Measurements from ENCODE around the gene ZP3.
"Not testable (repeated sequence)": the region's sequence is repeated elsewhere in the genome, so short reads cannot be mapped to it uniquely, and the experiment has no call there.

- not testable (repeated sequence) for TF ChIP-seq CTCF (IDR thresholded peaks at IDR 0.05; ENCODE audit: low read depth, low read length, missing input control); YY1 (IDR thresholded peaks at IDR 0.05); RAD21 (IDR thresholded peaks at IDR 0.05); JUND (IDR thresholded peaks at IDR 0.05); MAX (IDR thresholded peaks at IDR 0.05); GABPA (IDR thresholded peaks at IDR 0.05 in 1 of 2, conservative IDR thresholded peaks at IDR 0.05 in 1 of 2); FOXA1 (IDR thresholded peaks at IDR 0.05); SP1 (IDR thresholded peaks at IDR 0.05)
These were observed 40.2 kb downstream of the ZP3 start for GRCh38 chr7:76464959-76465358.
